T-helper 1 cell (primary cell): ENCODE results near the gene ADCY3.

Experiments
- DNase-seq, 5 donors: peaks; one replicate each; pipeline ENCODE4 v3.0.0-alpha.2; 2012 to 2020

ADCY3 gene

DNA sequence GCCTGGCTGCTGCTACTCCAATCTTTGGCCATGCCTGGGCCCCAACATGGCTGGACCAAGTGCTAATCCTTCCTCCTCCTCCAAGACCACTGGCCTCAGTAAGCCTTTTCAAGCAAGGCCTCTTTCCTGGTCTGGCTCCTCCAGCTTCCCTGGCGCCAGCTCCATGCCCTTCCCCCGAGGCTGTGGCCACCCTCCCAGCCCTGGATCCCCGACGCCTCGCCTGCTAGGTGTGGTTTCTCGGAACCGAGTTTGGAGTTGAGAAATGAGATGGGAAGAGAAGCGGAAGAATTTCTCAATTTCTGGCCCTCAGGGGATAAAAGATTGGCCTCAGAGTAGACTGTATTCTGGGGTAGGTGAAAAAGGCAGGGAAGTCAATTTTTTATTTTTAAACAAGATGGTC, 46.4 kb downstream of the ADCY3 start:
- DNase-seq, result no peak

DNA sequence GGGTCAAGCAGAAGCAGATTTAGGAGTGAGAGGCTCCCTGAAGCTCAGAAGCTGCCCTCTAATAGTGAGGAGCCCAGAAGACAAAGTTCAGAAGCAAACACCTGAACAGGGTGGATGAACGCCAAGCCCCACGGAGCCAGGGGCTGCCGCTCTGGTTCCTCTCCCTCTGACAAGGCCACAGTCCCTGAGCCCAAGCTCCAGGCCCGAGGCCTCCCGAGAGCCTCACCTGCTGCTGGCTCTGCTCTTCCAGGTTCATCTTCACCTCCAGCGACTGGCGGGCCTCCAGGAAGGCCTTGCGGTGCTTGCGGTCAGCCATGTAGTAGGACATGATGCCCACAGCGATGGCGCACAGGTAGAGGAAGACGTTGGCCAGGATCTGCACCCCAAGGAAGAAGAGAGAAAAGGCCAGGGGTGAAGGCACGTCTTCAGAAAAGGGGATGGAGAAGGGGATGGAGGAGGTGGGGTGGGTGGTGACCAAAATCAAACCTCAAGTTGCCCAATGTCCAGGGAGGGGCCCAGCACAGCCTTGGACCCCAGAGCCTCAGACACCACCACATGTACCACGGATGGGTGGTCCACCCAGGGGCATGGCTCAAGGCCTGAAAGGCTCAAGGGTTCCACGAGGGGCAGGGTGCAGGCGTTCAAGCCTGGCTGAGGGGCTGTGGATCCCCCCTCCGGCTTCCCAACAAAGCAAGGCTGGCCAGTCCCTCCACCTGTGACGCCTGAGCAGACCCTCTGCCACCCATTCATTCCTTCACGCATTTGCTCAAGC, 47.5 kb downstream of the ADCY3 start:
- no peak for DNase-seq

GRCh38 chr2:24871852-24872333, 48.1 kb downstream of the ADCY3 start:
- no peak for DNase-seq

GRCh38 chr2:24870891-24871705, 48.9 kb downstream of the ADCY3 start:
- DNase-seq, result no peak

- DNase-seq, result no peak
Observed at GRCh38 chr2:24870440-24870839, 49.6 kb downstream of the ADCY3 start.

DNA sequence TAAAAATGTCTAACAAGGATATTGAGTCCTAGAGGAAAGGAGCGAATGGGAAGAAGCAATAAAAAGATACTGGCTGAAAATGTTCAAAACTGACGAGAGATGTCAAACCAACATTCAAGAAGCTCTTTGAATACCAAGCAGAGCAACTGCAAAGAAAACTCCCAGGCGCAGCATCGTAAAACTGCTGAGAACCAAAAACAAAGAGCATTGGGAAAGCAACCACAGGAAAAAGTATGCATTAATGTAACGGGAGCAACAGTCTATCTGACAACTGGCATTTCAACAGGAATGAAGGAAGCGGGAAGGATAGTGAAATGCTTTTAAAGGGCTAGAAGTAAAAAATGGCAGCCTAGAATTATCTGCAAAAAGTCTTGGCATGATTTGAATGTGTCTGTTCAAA, 53.1 kb downstream of the ADCY3 start:
- no peak for DNase-seq

DNA sequence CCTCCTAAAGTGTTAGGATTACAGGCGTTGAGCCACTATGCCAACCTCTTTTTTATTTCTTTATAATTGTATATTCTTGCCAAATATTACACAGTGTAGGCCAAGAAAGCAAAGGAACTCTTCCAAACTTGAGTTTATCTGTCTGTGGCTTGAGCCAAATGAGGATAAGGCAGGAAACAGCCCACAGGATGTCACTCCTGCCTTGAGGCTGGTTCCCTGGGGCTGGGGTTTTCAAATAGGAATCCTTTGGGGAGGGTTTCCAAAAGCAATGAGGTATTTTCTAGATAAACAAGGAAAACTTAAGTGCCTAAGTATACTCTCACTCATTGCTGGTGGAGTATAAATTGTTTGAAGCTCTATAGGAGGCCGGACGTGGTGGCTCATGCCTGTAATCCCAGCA, 56.4 kb downstream of the ADCY3 start:
- DNase-seq, result no peak

DNA sequence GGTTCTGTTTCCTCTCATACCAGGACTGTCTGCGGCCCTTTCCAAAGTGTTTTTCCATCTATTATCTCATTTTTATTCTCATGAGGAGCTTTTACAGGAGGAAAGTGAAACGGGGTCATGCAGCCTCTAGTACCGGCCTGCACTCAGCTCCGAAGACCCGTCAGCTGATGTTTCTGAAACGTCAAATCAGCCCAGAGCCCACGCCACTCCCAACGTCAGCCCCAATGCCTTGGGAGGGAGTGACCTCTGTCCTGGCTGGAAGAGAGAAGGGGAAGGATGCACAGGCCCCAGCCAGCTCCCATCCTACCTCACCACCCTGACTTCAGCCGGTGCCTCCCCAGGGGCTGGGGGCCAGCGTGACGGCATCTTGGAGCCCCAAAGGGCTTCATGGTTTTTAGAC, 58.5 kb downstream of the ADCY3 start:
- DNase-seq, result no peak

GRCh38 chr2:24860631-24861030, 59.4 kb downstream of the ADCY3 start:
- no peak for DNase-seq

- no peak for DNase-seq
Observed at GRCh38 chr2:24859968-24860600, 60.0 kb downstream of the ADCY3 start.

DNA sequence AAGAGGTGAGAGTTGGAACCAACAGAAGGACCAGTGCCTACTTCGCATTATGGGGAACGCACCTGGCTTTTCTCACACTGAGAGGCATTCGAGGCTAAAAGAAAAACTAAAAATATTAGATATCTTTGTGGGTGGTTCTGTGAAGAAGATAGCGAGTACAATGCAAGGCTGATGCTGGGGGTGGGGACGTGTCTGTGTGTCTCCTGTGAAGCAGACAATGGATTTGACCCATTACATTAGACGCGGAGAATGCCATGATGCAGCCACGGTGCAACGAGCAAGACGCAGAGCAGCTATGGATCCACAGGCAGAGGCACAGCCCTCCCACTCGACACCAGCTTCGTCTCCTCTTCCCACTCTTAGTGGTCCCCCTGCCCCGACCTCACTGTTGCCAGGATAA, 61.0 kb downstream of the ADCY3 start:
- no peak for DNase-seq

GRCh38 chr2:24857746-24858145, 62.3 kb downstream of the ADCY3 start:
- no peak for DNase-seq

DNA sequence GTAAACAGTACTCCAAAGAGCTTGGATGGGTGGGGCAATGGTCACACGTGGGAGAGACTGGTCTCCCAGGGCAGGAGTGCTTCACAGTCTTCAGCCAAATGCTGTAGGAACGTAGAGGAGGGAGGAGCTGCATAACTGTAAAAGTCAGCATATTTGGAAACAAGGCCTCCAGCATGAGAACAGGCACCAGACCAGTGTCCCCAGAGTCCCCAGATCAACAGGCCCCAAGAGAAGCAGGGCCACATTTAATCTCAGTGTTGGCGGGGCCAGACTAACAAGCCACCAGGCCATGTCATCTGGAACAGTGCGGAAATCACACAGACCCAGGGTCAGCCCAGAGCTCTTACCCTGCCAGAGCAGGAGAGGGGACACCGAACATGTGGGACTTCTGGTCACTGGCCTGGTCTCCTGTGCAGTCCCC, 63.2 kb downstream of the ADCY3 start:
- no peak for DNase-seq

- no peak for DNase-seq
Observed at GRCh38 chr2:24855726-24856125, 64.3 kb downstream of the ADCY3 start.

- no peak for DNase-seq
Observed at GRCh38 chr2:24855022-24855622, 64.9 kb downstream of the ADCY3 start.

- DNase-seq, result no peak
Observed at GRCh38 chr2:24853996-24854395, 66.0 kb downstream of the ADCY3 start.

DNA sequence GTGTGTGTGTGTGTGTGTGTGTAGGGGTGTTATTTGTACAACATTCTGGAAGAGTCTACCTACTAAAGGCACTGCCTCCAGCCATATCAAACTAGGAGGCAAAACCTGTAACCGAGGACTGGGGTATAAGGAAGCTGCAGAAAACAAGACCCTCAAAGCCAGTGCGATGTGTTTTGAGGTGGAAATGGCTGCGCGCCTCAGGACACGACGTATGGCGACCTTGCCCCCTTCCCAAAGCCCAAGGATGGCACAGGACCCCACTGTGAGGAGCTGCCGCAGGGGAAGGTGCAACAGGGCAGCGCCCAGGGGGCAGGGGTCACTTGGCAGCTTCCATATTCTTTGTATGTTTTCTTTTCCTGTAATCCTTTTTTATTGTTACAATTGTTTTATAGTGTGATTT, 67.0 kb downstream of the ADCY3 start:
- no peak for DNase-seq

DNA sequence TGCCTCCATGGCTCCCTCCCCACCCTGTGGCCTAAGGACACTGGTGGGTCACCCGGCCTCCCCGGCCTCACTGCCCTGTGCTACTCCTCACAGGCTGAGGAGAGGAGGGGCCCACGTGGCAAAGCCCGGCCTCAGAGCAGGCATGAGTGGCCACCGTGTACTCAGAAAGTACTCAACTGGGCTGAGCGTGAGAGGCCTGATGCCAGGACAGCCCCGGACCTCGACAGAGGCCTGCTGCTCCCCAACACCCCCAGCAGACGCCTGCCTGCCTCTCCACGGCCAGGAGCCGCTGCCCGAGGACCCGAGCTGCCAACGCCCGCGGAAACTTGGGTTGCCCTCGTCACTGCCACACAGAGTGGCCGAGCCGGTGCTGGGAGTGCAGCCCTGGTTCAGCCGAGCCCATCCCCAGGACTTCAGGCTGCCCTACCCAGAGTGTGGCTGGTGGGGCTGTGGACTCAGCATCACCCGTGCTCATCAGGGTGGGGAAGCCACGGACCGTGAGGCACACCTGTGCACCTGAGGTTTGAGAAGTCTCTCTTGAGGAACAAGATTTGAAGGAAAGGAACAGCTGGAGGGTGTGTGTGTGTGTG, 67.5 kb downstream of the ADCY3 start:
- DNase-seq, result no peak

- no peak for DNase-seq
Observed at GRCh38 chr2:24852026-24852425, 68.0 kb downstream of the ADCY3 start.

- DNase-seq, result no peak
Observed at GRCh38 chr2:24850944-24851343, 69.1 kb downstream of the ADCY3 start.

DNA sequence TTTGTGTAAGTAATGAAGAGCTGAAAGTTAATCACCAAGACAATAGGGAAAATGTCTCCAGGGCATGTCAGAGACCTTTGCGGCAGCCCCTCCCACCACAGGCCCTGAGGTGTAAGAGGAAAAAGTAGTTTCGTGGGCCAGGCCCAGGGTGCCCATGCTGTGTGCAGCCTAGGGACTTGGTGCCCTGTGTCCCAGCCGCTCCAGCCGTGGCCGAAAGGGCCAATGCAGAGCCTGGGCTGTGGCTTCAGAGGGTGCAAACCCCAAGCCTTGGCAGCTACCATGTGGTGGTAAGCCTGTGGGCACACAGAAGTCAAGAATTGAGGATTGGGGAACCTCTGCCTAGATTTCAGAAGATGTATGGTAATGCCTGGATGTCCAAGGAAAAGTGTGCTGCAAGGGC, 74.3 kb downstream of the ADCY3 start:
- no peak for DNase-seq

DNA sequence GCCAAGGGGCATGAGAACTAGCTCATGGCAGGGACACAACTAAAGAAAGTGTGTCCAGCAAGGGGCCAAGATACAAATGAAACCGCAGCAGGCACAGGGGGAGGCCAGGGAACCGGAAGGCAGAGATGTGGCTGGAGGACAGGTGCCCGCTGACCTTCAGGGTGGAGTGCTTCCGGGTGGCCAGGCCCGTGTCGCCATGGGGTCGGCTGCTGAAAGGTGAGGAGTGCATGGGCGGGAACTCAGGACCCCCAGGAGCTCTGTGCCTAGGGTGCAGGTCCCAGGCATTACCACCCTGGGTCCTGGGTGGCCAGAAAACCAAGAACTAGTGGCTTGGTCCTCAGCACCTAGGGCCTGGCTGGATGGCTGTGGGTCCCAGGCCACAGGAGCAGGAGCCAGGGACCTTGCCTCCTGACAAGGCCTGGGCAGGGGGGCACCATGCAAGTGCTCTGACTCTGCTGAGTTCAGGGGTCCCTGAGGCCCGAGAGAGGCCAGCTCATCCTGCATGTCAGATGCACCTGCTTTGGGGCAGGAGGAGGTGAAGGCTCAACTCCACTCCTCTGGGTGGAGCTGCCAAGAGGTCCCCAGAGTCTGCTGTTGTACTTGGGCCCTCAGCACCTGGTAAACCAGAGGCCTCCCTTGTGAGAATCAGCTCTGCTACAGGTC, 75.9 kb downstream of the ADCY3 start:
- DNase-seq, result no peak
